ENCODE data around the gene TTLL8. TPM values are rescaled to one million over a fixed set of nuclear protein-coding genes. Genes with fewer than 3 reads are reported as not detected.

Gene TTLL8
- total and polyA plus RNA-seq, 4 donors = not detected

GRCh38 chr22:49999946-50000586, 58.0 kb downstream of the TTLL8 start:
- Histone ChIP-seq H3K27me3 (ENCODE audit: control insufficient read depth in 4 of 4, insufficient read depth in 4 of 4, low read length in 3 of 4) (no peaks in the 10 kb centered on the region), H3K4me3 (ENCODE audit: low read depth in 1 of 3, low read length in 3 of 3) (no peak overlapping the region), H3K9ac (ENCODE audit: low read depth in 1 of 2, low read length in 2 of 2) (no peak overlapping the region), H3K9me3 (ENCODE audit: control insufficient read depth in 4 of 4, low read length in 3 of 4) (no peaks in the 10 kb centered on the region), H3K4me1 (ENCODE audit: control insufficient read depth in 4 of 4, insufficient read depth in 4 of 4, low read length in 3 of 4) (peaks cover 0 to 3% (median 0%) of the 10 kb centered on the region in 4 donors), H3K36me3 (ENCODE audit: control insufficient read depth in 4 of 4, insufficient read depth in 3 of 4, low read depth in 1 of 4, low read length in 3 of 4) (no peaks in the 10 kb centered on the region), H3K27ac (ENCODE audit: low read depth in 1 of 2, low read length in 2 of 2) (no peak overlapping the region)
- DNase-seq (ENCODE audit: low spot score) = peak; percentile 33
- WGBS = 47% methylated on average over 41 of the region's 41 CpGs
- TF ChIP-seq CTCF (IDR thresholded peaks at IDR 0.05; ENCODE audit: low read depth, low read length, missing input control) = no peak
- TF ChIP-seq TAF1 (conservative IDR thresholded peaks at IDR 0.05) = no peak
- no peak for TF ChIP-seq ATF3 (IDR thresholded peaks at IDR 0.05)
- TF ChIP-seq ZBTB33 (IDR thresholded peaks at IDR 0.05) = no peak
- TF ChIP-seq GABPA (IDR thresholded peaks at IDR 0.05 in 1 of 2, conservative IDR thresholded peaks at IDR 0.05 in 1 of 2) = no peak
- no peak for TF ChIP-seq HNF4G (IDR thresholded peaks at IDR 0.05)
- no peak for TF ChIP-seq HNF4A (conservative IDR thresholded peaks at IDR 0.05)
- no peak for TF ChIP-seq JUND (IDR thresholded peaks at IDR 0.05)
- no peak for TF ChIP-seq EGR1 (IDR thresholded peaks at IDR 0.05; ENCODE audit: low read depth in 2 of 2)
- TF ChIP-seq FOXA2 (IDR thresholded peaks at IDR 0.05) = no peak
- TF ChIP-seq FOXA1 (IDR thresholded peaks at IDR 0.05) = no peak
- TF ChIP-seq SP1 (IDR thresholded peaks at IDR 0.05) = no peak
- no peak for TF ChIP-seq NR2F2 (IDR thresholded peaks at IDR 0.05)
- no peak for TF ChIP-seq REST (IDR thresholded peaks at IDR 0.05)
- no peak for TF ChIP-seq MAX (IDR thresholded peaks at IDR 0.05)
